Measurements from ENCODE around the gene KIF6.

GRCh38 chr6:39496456-39496855 is 228.8 kb downstream of the KIF6 start:
- TF ChIP-seq CTCF (IDR thresholded peaks at IDR 0.05; ENCODE audit: control extremely low read depth in 1 of 3, insufficient read depth in 1 of 3, low read depth in 1 of 3, low read length in 3 of 3) (no peak), EZH2 (IDR thresholded peaks at IDR 0.05; ENCODE audit: low read depth, low read length, severe bottlenecking) (no peak), SRF (IDR thresholded peaks at IDR 0.05; ENCODE audit: low read depth, low read length) (no peak), RAD21 (IDR thresholded peaks at IDR 0.05 in 1 of 2, conservative IDR thresholded peaks at IDR 0.05 in 1 of 2; ENCODE audit: low read depth in 2 of 2, low read length in 2 of 2) (no peak), TBP (IDR thresholded peaks at IDR 0.05; ENCODE audit: low read depth, low read length) (no peak), JUND (IDR thresholded peaks at IDR 0.05; ENCODE audit: low read length) (no peak), ZNF274 (IDR thresholded peaks at IDR 0.05; ENCODE audit: borderline replicate concordance, extremely low read depth, low read length) (no peak), KDM5A (IDR thresholded peaks at IDR 0.05; ENCODE audit: low read length) (no peak), GTF2F1 (IDR thresholded peaks at IDR 0.05; ENCODE audit: borderline replicate concordance, low read depth, low read length) (no peak)

All from H1 (cell line).